HG02763 (cell line): ENCODE data around the gene ID3.
"Not testable (repeated sequence)": the region's sequence is repeated elsewhere in the genome, so short reads cannot be mapped to it uniquely, and the experiment has no call there.

Source experiments
- ATAC-seq: cut with Tn5 transposase; IDR thresholded peaks from one replicate; pipeline ENCODE4 v1.9.1; 2021; ENCODE audit warnings: mild to moderate bottlenecking, moderate library complexity; ENCODE audit not compliant: unreplicated experiment

The ID3 gene

DNA sequence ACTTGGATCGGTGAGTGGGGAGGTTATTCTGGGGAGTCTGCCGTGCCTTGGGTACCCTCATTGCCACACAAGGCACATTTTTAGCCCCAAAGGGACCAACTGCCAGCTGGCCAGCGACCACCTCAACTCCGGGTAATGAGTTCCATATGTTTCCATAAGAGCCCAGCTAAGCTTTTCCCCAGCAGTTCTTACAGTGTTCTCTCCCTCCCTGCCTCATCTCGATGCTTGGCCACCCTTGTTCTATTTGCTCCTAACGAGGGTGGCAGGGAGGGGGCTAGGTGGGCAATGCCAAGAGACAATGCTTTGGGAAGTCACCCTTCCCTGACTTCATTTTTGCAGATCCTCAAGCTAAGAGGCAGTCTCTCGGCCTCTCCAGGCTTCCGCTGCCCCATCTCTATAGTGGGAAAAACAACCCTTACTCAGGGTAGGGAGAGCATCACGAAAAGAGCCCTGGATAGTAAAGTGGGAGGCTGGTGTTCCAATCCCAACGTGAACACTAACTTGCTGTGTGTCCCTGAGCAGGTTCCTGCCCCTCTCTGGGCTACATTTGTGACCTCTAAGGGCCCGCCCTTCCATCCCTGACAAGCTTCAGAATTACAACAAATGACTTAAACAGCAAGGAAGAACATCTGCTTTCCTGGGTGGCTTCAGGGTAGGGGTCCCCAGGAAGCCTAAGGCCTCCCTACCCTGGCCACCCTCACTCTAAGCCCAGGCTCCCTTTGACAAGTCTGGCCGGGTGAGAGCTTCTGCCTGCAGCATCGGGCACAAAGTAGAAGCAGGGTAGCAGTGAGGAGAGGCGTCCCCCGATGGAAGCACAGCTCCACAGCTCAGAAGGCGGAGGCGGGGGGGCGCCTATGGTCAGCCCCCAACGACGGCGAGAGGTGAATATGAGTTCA is 5.8 kb downstream of the ID3 start:
- no peak for ATAC-seq

DNA sequence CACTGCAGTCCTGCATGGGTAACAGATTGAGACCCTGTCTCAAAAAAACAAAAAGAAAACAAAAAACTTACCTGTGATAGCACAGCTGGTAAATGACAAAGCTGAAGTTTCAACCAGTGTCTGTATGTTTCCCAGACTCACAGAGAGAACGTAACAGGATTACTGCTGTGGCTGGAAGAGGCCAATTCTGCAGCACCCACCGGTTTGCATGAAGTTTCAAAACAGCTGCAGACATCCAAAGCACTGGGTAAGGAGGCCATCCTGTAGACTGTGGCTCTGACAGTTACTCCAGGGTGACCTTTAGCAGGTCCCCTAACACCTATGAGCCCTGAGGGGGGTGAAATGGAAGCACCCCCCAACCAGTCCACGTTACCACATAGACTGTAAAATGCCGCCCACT is 7.5 kb downstream of the ID3 start:
- ATAC-seq, result no peak

DNA sequence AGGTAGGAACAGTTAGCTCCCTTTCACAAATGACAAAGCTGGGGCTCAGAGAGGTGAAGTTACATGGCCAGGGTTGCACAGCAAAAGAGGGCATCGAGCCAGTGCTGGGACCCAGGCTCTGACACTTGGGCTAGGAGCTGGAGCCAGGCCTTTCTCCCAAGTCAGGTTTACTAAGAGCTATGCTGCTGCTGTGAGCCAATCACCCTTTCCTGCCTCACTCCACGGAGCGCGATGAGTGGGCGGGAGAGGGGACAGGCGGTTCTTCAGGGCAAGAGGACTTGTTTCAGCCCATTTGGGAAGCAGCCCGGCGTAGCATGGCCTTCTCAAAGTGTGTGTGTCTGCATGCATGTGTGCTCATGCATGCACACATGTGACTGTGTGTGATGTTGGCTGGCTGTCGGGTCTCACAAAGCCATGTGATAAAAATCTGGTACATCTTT is 10.6 kb downstream of the ID3 start:
- ATAC-seq, result no peak

DNA sequence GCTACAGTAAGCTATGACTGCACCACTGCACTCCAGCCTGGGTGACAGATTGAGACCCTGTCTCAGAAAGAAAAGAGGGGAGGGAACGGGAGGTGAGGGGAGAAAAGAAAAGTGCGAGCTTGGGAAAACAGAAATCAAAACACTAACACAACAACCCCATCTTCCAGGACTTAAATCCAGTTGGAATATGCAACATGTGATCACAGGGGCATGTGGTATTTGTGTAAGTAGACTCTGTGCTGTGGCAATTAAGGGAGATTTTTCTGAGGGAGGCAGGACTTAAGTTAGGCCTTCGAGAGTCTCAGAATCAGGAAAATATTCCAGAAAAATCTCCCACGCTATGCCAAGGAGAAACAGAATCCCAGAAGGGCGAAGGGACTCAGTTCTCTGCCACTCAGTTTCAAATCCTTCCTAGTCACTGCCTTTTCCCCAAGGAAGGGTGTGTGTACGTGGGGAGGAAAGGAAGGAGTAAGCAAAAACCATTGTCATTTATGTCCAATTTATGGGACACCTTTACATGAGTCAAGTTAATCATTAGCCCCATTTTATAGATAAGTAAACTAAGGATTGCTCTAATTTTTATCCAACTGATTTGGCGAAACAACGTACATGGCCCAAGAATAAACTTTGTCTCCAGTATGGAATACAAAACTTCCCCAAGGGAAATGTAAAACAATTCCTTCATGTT is 12.3 kb downstream of the ID3 start:
- ATAC-seq, result no peak

DNA sequence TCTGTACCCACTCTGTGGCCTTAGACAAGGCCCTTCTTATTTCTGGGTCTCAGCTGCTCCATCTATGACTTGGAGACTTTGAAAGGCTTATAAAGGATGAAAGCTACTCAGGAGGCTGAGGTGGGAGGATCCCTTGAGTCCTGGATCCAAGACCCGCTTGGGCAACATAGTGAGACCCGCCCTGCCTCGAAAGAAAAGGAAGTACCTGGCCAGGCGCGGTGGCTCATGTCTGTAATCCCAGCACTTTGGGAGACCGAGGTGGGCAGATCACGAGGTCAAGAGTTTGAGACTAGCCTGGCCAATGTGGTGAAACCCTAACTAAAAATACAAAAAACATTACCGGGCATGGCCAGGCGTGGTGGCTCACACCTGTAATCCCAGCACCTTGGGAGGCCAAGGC is 13.4 kb downstream of the ID3 start:
- ATAC-seq, result no peak

DNA sequence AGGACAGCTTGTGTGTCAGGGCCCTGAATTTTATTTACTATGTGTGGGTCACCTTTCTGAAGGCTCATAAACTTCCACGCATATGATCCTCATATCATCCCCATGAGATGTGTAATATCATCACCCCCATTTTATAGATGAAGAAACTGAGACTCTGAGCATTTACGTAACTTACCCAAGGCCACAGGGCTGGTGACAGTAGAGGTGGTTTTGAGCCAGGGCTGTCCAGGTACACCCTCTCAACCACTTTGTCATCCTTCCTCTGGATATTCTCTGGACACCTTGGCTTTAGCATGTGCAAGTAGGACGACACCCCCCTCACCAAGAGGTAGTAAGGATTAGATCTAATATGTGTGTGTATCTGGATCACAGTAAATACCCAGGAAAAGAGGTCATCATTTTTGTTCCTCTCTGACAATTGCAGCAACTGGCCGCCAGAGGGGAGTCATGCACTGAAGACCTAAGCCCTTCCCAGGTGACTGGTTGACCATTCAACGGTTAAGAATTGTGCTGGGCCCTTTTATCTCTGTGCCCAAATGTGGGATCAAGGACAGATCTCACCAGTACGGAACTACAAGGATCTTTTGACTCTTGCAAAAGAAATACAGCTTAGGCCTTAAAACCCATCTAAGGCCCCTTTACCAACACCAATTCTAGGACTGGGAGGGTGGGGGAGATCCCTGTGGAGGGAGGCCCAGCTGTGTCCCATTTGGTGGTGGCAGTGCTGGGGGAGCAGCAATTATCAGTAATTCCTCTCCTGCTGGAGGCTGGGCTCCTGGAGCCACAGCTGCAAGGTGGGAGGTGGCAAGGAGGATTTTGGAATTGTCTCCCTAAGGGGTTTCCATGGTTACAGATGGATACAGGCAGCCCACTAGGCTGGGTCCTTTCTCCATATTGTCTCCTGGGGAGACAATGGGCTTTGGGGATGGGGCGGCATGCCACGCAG is 14.6 kb downstream of the ID3 start:
- no peak for ATAC-seq

DNA sequence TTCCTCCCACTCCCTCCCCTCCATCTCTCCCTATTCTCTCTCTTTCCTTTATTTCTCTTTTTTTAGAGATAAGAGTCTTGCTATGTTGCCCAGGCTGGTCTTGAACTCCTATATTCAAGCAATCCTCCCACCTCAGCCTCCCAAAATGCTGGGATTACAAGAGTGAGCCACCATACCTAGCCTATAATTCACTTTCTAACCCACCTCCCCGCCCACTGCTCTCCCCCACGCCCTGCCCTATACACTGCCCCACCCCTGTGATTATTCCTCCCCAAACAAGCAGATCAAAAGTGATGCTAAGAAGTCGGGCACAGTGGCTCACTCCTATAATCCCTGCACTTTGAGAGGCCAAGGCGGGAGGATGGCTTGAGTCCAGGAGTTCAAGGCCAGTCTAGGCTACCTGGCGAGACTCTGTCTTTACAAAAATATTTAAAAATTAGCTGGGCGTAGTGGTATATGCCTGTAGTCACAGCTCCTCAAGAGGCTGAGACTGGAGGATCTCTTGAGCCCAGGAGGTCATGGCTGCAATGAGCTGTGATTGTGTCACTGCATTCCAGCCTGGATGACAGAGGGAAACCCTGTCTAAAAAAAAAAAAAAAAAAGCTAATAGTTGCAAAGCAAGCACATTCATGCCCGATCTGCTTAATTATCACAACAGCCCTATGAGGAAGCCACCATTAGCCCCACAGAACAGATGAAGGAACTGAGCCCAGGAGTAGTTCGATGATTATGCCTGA is 15.4 kb downstream of the ID3 start:
- ATAC-seq, result no peak

DNA sequence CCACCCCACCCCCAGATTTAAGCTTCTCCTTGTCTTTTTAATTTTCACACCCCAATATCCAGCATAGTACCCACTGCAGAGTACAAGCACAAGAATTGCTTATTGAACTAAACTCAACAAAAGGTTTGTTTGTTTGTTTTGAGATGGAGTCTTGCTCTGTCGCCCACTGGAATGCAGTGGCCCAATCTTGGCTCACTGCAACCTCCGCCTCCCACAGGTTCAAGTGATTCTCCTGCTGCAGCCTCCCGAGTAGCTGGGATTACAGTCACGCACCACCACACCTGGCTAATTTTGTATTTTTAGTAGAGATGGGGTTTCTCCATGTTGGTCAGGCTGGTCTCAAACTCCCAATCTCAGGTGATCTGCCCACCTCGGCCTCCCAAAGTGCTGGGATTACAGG is 16.4 kb downstream of the ID3 start:
- ATAC-seq, result not testable (repeated sequence)

DNA sequence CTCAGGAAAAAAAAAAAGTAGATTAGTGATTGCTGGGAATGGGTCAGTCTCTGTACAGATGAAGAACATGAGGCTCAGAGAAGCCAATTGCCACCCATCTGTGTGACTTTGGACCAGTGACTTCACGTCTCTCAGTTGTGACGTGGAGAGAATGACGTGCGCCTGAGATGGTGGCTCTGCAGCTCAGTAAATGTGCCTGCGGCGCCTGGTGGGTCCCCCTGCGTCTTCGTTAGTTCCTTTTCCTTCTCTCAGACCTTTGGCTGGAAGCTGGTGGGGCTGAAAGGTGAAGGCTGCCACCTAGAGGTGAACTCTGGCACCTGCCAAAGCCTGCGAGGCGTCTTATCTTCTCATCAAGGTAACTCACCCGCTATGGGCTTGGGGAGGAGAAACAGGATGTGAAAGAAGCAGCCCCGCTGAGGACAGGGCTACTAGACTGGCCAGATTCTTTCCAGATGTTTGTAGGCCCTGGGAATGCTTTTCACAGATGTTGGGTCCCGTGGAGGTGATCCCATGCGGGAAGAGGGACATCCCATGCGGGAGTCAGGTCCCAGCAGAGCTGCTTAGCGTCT is 19.5 kb downstream of the ID3 start:
- ATAC-seq, result peak; percentile 81

DNA sequence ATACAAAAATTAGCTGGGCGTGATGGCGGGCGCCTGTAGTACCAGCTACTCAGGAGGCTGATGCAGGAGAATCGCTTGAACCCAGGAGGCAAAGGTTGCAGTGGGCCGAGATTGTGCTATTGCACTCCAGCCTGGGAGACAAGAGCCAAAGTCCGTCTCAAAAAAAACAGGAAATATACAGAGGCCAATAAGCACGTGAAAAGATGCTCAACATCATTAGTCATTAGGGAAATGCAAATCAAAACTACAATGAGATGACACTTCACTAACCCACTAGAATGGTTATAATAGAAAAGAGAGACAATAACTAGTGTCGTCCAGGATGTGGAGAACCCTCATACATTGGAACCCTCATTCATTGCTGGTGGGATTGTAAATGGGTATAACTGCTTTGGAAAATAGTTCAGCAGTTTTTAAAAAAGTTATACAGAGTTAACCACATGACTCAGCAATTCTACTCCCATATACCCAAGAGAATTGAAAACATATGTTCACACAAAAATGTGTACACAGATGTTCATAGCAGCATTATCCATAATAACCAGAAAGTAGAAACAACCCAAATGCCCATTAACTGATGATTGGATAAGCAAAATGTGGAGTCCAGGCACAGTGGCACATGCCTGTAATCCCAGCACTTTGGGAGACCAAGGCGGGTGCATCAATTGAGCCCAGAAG is 21.9 kb downstream of the ID3 start:
- ATAC-seq, result no peak

DNA sequence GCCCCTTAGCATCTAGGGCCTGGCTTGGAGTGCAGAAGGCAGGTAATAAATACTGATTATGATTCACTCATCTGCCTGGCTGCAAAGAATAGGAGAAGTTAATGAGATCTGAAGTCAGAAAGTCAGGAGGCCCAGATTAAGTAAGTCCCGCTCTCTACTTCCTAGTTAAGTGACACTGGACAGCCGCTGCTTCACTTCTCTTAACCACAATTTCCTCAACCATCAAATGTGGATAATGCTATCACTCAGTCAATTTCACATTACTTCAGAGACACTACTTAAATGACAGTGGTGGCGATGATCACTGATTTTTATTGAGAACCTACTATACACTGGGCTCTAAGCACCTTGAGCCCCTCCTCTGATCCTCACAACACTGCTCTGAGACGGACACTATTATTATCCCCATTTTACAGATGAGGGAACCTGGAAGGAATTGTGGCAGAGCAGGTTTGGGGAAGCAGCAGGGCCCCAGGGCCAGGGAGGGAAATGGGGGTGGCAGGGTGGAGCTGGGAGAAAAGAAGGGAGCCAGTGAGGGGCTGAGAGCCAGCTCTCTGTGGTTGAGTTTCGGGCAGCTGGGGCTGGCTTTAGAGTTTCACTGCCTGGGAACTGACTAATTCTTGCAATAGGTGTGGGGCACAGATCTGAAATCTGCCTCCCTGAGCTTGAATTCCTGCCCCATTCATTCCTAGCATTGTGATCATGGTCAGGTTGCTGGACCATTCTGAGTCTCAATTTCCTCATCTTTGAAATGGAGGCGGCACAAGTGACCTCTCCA is 25.9 kb downstream of the ID3 start:
- no peak for ATAC-seq

DNA sequence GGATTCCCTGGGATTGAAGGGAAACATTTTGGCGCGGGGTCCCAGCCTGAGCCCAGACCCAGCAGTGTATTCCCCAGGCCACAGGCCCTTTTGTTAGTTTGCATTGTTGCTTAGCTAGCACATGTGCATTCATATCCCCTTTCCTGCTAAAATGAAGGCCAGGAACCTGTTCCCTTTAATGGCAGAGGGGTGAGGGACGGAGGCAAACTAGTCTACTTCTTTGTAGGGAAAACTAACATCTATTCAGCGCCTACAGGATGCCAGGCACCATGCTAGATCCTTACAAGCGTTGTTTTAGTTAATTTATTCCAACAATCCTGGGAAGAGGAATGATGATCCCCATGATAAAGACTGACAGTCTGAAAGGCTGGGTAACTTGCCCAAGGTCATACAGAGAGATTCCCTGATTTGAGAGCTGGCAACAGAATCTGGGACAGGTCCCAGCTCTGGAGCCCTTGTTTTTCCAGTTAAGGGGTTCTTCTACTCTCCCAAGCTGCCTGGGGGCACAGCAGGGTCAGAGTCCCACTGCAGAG is 27.7 kb downstream of the ID3 start:
- no peak for ATAC-seq

DNA sequence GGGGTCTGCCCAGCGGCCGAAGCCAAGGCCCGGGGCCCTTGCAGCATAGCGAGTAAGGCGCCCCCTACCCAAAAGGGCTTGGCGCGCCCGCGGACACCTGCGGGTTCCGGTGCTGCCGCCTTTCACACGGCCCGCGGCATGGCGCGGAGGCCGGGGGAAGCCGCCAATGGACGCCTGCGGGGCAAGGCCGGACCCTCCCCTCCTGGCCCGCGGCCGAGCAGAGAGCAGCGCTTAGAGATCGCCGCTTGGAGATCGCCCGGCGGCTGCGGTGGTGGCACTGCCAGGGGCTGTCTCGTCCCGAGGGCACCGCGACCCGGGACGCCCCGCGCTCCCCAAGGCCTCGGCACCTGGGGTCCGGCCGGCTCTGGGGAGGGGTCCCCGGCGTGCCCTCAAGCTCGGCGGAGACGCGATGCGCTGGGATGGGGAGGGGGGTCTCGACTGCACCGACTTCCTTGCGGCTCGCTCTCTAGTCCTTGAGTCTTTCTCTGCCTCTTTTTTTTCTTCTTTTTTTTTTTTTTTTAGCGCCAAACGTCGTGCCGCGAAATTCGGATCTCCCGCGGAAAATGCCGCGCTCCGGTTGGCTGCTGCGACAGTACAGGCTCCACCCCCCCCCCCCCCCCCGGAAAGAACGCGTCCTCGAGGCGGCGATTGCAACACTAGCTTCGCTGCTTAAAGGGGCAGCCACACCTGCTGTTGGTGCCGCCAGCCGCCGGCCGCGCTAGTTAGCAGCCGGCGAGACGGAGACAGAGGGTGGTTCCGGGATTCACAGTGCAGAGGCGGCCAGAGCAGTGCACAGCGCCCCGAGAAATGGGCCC is 28.3 kb downstream of the ID3 start, which contains the start of gene E2F2:
E2F2 (minus strand) TSS at position 487 of the 815 bp plus-strand sequence; CDS start at position 47, 440 bp downstream.
- ATAC-seq, result no peak

DNA sequence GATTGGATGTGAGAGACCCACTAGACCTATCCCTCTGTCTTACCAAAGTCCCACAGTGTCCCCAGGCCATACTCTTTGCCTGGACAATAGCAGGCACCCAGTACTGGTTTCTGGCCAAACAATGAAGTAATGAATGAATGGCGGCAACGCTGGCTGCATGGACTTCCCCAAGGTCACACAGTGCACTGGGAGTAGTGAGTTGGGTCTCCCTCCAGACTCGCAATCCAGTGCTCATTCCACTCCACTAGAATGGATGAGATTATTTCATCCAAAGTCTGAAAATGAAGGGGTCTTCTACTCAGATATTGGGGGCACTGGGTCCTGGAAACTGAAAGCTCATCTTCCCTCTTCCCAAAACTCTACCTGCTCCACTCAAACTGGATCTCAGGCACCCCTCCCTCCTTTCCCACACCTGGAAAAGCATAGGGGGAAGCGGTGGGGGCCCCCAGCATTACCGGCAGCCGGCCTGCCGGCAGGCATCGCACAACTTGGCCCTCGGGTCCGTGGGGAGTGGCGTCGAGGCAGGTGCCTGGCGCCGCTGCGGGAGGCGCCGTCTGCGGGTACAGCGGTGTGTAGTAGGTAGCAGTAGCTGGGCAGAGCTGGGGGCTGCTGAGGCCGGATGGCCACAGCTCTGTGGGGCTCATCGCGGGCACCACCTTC is 29.1 kb downstream of the ID3 start:
- ATAC-seq, result no peak

DNA sequence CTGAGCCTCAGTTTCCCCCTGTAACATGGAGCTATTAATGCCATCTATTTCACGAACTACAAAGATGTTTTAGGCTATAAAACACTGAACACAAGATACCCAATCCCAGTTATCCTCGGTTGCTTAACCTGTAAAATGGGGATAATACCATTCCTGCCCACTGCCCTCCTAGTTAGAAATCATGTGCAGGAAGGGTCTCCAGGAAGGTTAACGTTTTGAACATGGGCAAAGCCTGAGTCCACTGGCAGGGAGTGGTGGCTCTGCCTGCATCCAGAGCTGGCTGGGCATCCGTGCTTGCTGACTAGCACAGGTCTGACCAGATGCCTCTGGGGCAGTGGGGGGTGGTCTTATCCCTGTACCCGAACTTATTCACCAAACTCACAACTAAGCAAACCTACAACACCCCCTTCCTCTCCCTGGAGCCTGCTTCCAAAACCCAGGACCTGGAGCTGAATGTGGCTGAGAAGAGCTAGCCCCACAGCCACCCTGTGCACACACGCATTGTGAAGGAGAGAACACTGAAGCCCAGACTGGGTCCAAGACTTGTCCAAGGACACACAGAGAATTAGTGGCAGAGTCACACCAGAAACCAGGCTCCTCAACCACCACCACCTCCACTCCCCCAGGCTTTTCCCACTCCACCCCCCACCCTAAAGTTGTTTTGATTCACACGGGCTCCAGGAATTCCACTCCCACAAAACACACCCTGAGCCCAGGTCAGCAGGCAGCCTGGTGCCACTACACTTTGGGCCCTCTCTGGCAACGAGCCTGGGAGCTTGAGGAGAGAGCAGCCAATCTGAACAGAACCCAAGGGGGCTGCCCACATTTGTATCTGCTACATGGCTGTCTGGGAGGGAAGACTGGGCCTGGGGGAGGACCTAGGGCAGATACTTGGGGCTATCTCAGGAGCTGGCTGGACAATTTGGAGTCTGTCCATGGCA is 29.9 kb downstream of the ID3 start:
- ATAC-seq, result no peak
